ENCODE results near the gene CD180.

The CD180 gene

DNA sequence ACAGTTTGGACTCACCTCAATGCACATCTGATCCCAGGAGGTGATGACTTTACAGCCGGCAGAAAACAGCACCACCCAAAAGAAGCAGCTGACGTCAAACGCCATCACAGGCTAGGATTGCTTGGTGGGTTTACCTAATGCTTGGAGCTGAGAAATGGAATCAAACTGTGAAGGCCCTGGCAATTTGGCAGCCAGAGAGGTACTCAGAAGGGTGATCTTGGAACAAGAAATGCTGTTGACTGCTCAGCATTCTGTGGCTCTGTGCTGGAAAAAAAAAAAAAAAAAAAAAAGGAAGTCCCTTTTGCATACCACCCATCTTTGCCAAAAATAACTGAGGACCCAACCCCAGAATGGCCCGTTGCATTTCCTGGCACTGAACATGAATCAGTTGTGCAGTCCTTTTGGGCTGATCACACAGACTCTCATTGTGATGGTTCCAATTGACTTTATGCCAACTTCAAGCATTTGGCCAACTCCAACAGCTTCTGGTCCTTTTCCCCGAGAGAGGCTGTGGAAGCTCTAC lies at the start of gene CD180:
CD180 (minus strand) TSS at position 263 of the 523 bp plus-strand sequence; CDS start at position 105, 158 bp downstream.
- intact Hi-C loops (cut with DNase I): no loop called here
- peak in 40 of 42 donors; percentile 23 to 89 (median 67) for DNase-seq

DNA sequence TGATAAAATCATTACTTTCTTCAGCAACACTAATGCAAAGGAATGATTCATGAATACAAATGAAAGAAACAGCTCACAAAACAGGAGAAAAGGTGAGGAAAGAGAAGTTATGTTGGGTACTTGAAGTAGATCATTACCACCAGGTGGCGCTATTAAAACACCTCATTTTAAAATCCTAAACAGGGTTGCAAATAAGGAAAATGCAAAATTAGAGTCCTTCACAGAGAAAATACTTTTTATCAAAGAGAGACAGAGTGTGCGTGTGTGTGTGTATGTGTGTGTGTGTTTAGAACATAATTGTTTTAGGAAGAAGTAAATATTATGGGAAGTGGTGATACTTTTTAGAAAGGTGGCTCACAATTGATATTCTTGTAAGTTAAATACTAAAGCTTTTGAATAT lies 49.5 kb upstream of the CD180 start:
- DNase-seq: peak in 10 of 42 donors; percentile 31 to 80 (median 60)
- intact Hi-C loops (cut with DNase I): loop anchor here (5.0 kb wide), 2 partner anchors 151 to 1001 kb away; no protein-coding TSS in a partner anchor

DNA sequence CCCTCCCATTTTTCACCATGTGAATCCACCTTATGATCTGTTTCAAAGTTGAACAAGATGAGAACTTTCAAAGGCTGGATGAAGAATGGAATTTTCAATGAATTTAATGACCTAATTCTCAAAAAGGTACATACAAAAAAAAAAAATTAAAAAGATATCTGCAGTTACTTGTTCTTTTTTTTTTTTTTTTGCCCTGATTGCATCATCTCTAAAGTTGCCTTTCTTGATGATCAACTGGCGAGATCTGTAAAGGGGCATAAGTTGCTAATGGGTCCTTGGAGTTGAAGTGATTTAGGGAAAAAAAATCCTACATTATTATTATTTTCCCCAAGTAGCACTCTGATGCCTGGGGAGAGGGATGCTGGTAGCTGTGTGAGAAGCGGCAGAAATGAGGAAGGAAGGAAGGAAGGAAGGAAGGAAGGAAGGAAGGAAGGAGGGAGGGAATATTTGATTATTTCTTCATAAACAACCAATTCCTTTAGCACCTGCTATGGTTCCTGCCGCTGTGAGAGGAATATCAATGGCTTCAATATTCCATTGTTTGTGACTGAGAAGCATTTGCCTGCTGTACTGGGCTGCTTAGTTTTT lies 48.8 kb upstream of the CD180 start:
- DNase-seq: no peak
- intact Hi-C loops (cut with DNase I): loop anchor here (5.0 kb wide), 2 partner anchors 152 to 1002 kb away; no protein-coding TSS in a partner anchor

DNA sequence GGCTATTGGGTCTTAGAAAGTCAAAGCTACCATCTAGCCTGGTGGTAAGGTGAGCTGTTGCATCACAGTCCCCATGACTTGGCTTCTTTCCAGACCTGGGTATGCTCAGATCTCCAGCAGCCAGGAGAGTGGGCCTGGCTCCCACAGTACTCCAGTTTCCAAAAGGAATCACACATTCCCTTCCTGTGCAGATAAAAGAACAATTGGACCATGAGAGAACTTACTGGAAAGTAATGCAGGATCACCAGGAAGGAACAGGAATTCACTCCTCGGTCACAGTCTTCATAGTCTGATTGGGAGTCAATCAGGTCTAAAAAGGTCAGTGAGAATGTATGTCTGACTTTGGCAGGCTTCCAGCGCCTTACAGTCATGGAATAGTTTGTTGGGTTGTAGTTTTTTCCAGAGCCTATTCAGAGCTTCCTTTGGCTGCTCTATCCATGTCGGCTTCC lies 47.8 kb upstream of the CD180 start:
- intact Hi-C loops (cut with DNase I): no loop called here
- DNase-seq: no peak

DNA sequence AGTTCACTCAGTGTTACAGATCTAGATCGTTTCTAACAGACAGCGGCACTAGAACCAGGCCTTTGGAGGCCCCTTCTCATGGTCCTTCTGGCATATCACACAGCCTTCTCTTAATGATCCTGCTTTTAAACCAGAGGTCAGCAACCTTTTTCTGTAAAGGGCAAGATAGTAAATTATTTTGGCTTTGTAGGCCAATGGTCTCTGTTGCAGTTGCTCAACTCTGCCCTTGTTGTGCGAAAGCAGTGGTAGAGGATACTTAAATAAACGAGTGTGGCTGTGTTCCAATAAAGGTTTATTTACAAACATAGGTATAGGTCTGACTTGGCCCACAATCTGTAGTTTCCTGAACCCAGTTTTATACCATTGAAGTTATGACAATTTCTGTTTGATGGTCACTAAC lies 47.3 kb upstream of the CD180 start:
- no peak for DNase-seq
- intact Hi-C loops (cut with DNase I): no loop called here

DNA sequence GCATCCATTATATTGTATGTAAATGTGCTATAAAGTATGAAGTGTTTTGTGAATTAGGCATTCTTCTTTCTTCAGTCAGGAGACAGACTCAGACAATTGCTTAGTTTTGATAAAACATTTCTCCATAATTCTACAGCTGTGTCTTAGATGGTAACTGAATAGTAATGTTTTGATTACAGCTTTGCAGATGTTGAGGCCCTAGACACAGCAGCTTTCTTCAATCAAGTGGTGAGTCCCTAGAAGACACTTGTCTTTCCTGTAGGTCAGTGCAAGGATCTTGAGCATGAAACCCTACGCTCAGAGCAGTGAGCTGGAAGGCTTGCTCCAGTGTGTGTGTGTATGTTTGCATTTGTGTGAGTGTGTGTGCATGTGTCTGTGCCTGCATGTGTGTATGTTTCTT lies 46.8 kb upstream of the CD180 start:
- DNase-seq: no peak
- intact Hi-C loops (cut with DNase I): no loop called here

DNA sequence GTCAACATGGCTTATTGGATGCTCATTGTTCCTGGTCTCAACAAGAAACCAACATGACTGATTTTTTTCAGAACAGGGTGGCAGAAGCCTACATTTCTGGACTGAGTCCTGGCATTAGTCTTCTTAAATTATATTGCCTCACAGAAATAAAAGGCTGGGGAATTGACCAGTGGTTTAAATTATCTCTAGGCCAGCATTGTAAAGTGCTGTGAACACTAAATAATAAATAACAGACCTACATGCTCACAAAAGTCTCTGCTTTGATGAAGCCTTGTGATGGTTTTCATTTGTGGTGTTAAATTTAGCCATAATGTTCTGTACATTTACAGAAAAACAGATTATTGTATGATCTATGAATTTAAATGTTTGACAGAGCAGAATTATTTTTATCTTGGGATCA lies 44.7 kb upstream of the CD180 start:
- intact Hi-C loops (cut with DNase I): no loop called here
- no peak for DNase-seq

DNA sequence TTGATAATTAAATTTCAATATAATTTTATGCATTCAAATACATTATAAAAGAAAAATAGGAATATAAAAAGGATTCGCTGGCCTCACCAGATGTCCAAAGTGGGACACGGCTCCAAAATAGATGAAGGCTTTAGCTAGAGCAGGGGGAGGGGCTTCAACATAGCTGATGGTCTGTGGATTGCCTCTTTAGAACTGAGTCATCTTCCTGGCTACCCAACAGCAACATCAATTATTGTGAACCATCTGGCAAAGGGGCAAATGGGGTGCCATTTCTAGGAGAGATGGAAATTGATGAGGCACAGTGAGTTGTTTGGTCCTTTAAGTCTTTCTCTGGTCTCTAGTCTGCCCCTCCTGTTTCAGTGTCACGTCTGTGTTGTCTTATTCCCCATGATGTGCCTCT lies 44.2 kb upstream of the CD180 start:
- intact Hi-C loops (cut with DNase I): no loop called here
- DNase-seq: no peak

DNA sequence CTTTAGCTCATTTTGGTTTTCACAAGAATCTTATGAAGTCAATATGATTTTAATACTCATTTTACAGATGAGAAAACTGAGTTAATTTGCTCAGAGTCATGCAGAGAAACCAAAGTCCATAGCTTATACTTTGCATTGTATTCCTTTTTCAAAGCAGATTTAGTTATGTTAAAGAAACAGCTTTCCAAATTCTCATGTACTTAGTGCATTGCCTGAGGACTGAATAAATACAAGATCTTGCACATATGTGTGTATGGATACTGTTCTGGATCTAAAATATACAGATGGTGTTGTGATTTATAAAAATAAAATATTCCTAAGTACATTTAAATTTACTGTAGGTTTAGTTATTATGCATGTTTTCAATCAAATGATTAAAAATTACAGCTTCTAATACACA lies 43.5 kb upstream of the CD180 start:
- no peak for DNase-seq
- intact Hi-C loops (cut with DNase I): no loop called here

DNA sequence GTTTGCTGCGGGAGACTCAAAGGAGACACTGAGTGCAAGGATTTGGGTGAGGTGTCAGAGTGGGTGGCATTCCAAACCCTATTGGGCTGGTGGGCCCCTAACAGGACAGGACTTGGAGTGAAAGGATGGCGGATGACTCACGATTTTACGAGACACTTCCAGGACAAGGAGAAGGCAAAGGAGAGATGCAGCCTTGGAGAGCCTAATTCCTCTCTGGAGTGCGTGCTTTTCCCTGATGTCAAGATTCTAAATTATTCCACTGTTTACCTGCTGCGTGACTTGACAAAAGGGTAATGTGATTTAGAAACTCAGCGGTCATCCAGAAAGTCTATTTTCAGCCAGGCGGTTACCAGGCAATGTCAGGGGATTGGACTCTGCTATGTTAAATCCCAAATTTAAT lies 41.6 kb upstream of the CD180 start:
- intact Hi-C loops (cut with DNase I): no loop called here
- no peak for DNase-seq

DNA sequence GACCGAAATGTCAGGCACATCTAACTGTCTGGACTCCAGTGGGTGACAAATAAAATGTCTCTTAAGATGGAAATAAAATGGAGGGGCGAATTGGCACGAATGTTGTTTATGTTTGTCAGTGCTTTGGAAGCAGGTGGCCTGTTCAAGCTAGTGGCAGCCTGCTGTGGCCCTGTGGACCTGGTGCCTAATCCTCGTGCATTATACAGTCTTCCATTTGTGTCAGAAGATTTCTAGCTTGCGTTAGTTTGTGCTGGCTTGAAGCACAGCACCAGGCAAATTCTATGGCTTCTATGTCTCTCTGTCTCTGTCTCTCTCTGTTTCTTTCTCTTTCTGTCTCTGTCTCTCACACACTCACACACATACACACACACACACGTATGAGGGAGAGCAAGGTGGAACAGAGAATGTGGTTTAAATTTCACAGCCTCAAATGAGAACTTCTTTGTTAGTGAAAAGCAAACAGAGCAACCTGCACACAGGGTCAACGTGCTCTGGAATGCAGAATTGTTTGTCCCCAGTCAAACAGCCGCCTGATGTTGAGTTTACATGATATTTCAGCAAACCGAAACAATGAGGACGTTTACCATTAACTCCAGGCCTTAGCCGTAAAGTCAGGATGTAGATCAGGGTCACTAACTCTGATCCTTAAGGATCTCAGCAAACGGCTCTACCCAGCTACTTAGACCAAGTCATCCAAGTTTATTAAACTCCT lies 39.0 kb upstream of the CD180 start:
- intact Hi-C loops (cut with DNase I): no loop called here
- DNase-seq: no peak

DNA sequence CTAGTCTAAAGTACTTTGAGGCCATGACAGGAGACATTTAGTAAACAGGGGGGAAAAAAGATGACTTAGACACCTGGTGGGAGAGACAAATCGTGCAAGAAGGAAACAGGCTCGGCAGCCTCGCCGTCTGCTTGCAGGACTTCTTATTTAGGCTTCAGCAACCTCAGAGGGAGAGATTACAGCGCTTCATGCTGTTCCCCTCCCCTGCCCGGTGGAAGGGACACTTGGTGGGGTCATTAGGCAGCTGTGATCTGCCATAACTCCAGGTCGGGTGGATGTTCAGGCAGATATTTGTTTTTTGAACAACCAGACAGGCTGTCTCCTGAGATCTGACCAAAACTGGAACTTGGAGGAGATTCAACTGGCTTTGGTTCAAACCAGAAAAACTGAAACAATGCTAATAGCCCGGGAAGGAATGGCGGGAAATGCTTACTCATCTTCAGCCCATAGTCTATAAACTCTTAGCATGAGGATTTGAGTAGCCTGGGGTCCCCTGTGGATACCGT lies 38.1 kb upstream of the CD180 start:
- intact Hi-C loops (cut with DNase I): no loop called here
- DNase-seq: peak in 1 of 42 donors; percentile 45

DNA sequence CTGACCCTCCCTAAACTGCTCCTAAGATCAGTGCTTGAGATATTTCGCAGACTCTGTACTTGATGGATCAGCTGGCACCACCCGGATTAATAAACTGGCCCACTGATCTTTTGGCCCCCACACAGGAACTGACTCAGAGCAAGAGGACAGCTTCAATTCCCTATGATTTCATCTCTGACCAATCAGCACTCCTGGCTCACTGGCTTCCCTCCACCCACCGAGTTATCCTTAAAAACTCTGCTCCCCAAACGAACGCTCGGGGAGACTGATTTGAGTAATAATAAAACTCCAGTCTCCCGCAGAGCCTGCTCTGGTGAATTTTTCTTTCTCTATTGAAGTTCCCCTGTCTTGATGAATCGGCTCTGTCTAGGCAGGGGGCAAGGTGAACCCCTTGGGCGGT lies 36.5 kb upstream of the CD180 start:
- intact Hi-C loops (cut with DNase I): no loop called here
- DNase-seq: no peak

DNA sequence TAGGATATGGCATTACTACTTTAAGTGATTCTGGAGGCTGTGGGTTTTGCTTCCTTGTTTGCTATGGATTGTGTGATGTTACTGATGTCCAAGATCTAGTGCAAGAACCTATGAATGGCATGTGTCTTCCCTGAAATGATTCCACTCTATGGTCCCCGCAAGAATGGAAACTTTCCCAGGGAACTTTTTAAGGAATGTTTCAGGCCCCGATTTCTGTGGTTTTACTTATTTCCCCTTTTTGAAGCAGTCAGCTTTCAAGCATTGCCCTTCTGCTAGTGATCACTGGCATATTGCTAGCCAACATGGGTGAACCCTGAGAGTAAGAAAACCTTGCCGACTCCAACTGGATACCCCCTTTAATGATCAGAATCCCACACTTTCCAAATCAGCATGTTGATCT lies 26.6 kb upstream of the CD180 start:
- no peak for DNase-seq
- intact Hi-C loops (cut with DNase I): no loop called here

DNA sequence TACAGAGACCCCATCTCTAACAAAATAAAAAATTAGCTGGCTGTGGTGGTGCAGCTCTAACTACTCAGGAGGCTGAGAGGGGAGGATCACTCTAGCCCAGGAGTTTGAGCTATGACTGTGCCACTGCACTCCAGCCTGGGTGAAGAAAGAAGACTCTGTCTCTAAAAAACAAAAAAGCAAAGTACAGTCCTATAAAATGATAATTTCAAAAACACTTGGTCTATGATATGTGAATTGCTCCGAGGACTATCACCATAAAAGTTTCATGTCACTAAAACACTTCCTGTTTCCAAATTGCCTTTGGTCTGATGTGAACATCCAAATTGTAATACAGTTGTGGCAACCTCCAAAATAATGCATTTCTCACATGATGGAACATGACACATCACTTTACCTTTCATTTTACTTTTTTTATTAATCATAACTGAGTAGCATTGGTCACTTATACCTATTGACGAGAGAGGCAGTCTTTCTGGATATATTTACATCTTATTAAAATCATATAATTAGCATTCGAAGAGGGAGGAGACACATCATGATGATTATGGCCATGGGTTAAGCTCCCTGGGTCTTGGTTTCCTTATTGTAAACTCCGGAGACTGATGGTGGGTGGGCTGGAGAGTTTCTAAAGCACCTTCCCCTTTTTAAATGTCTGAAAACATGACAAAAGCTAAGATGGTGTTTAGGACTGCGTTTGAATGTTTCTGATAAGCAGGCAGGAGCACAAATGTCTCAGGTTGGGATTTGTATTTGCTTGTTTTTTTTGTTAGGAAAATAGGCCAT lies 25.8 kb upstream of the CD180 start:
- intact Hi-C loops (cut with DNase I): no loop called here
- no peak for DNase-seq

DNA sequence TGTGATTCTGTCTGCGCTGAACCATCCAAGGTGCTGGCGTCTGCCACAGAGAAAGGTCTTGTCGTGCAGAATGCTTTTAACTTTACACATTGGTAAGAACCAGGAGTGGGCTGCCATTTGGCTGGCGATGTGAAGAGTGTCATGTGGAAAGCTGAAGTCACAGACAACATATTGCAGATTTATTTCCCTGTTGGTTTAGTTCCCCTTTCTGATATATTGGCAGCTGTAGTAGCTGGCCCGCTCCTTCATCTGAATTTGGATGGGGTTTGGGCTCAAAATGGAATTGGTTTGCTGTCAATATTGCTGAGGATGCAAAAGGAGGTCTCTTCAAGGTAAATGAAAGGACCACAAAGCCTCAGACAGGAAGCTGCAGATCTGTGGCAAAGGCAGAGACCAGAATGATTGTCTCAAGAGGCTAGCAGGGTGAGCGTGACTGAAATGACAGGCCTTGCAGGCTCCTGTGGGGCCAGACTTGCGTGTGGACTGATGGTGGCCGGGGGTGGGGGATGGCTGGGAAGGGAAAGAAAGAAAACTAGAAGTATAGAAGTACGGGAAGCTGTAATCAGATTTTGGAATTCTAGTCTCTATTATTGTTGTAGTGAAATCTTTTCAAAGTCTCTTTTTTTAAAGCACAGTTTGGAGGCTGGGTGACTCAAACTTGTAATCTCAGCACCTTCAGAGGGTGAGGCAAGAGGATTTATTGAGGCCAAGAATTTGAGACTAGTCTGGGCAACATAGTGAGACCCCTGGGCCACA lies 25.1 kb upstream of the CD180 start:
- no peak for DNase-seq
- intact Hi-C loops (cut with DNase I): no loop called here

DNA sequence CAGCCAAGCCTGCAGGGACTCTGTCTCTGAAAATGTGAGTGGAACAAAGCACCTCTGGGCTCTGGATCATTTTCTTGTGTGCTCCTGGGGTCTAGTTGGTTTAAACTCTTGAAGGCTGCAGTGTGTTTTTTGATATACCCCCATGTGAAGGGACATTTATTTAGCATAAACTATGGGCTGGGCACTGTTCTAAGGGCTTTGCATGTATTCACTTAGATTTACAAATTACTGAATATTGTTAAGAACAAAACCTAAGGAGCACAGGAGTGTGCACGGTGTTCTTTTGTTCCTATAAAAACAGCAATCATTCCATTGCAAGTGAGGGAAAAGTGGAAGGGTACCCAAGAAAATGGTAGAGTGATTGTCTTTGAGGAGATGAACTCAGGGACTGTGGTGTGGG lies 20.0 kb upstream of the CD180 start:
- DNase-seq: no peak
- intact Hi-C loops (cut with DNase I): no loop called here

DNA sequence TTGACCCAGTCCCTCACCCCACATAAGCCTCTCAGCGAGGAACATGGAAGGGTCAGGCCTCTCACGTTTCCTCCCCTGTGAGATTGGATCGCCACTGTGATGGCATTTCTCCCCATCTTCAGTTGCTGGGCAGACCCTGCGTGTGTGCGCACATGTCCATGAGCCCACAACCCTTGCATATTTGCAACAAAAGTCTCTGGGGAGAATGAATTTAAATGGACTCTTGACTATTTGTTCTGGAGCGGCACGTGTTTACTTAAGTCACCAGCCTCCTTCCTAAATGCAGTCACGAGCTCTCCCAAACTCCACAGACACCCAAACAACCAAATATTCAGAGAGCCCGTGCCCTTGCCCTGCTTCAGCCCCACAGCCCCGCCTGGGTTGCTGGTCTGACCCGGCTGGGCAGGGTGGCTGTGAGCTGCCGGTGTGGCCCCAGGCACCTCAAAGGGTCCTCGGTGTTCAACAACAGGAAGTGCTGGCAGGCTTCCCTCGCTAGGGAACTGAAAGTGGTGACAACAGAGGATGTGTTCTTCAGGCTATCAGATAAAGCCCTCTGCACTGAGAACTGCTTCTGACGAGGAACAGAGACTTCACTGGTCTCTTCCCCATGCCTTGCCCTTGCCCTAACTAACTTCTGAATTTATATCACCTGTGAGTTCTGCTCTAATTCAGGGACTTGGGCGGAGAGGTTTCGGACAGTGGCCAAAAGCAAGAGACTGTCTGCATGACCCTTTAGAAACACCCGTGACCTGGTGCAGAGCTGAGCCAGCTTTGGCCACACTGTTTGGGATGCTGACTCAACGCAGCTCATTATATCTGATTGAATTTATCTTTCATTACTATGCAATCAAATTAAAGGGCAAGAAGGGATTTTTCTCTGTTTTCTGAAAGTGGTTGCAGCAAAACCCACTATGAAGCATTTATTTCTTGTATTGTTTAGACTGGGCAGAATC lies 19.2 kb upstream of the CD180 start:
- intact Hi-C loops (cut with DNase I): no loop called here
- peak; percentile 32 to 80 (median 57) for DNase-seq
